Calu3 (cell line): ENCODE measurements around the gene TSHZ1. TPM values are rescaled to one million over a fixed set of nuclear protein-coding genes. Genes with fewer than 3 reads are reported as not detected.
"Not testable (repeated sequence)": the region's sequence is repeated elsewhere in the genome, so short reads cannot be mapped to it uniquely, and the experiment has no call there.

Experiments
- BruUV-seq: library from RNA; stranded (reverse); fragments of 400-500 nt; replicated peaks from 2 replicates; lab custom pipeline; 2021; lab: Mats Ljungman, UMichigan
- CTCF ChIA-PET: fragments of 300-600 bp; sonication (Branson Sonifier 250); formaldehyde crosslinking; loops from one replicate; lab custom pipeline; 2022; ENCODE audit warnings: antibody characterized with exemption; lab: Charles Lee
- DNase-seq: peaks from one replicate; pipeline ENCODE4 v3.0.0; 2022
- H3K27ac Mint-ChIP-seq: one replicate; pipeline ENCODE4 v1.8.0; 2022; ENCODE audit warnings: mixed read lengths; ENCODE audit not compliant: unreplicated experiment
- H3K27me3 Mint-ChIP-seq: one replicate; pipeline ENCODE4 v1.8.0; 2022; ENCODE audit warnings: mixed read lengths; ENCODE audit not compliant: unreplicated experiment
- H3K36me3 Mint-ChIP-seq: one replicate; pipeline ENCODE4 v1.8.0; 2022; ENCODE audit warnings: mild to moderate bottlenecking, moderate library complexity, mixed read lengths; ENCODE audit not compliant: insufficient read depth, unreplicated experiment
- H3K4me1 Mint-ChIP-seq: one replicate; pipeline ENCODE4 v1.8.0; 2022; ENCODE audit warnings: mild to moderate bottlenecking, low read depth, mixed read lengths; ENCODE audit not compliant: unreplicated experiment
- H3K4me3 Mint-ChIP-seq: one replicate; pipeline ENCODE4 v1.8.0; 2022; ENCODE audit warnings: mild to moderate bottlenecking, low read depth, moderate library complexity, mixed read lengths; ENCODE audit not compliant: unreplicated experiment
- H3K9me3 Mint-ChIP-seq: one replicate; pipeline ENCODE4 v1.8.0; 2022; ENCODE audit warnings: low read depth, mixed read lengths; ENCODE audit not compliant: unreplicated experiment
- CTCF ChIP-seq: fragments of 200-600 bp; IDR thresholded peaks from one replicate; pipeline ENCODE4 v1.8.0; 2022; ENCODE audit warnings: antibody characterized with exemption; ENCODE audit not compliant: unreplicated experiment
- intact Hi-C: fragments of 100-400 bp; cut with micrococcal nuclease; formaldehyde crosslinking; loops from one replicate; pipeline ENCODE4 v1.10.0; 2022; ENCODE audit not compliant: unreplicated experiment
- total RNA-seq: library from RNA; stranded (reverse); gene quantifications from 2 replicates; pipeline ENCODE4 v1.2.3, GENCODE V29; 2022

Gene TSHZ1
- total RNA-seq, 1 experiment from 2014 or later: 10.8 TPM

GRCh38 chr18:75321431-75321830 lies 110.8 kb downstream of the TSHZ1 start:
- intact Hi-C loops: no loop called here
- H3K27ac Mint-ChIP-seq: no peak overlapping the region
- no peaks in the 10 kb centered on the region for H3K27me3 Mint-ChIP-seq
- CTCF ChIA-PET: no interaction called here
- no peaks in the 10 kb centered on the region for H3K4me1 Mint-ChIP-seq
- peaks cover 5% of the 10 kb centered on the region for H3K9me3 Mint-ChIP-seq
- no peak for DNase-seq
- H3K36me3 Mint-ChIP-seq: no peaks in the 10 kb centered on the region
- H3K4me3 Mint-ChIP-seq: no peak overlapping the region
- no TSS peak for BruUV-seq
- no peak for TF ChIP-seq CTCF

- no peaks in the 10 kb centered on the region for H3K27me3 Mint-ChIP-seq
- H3K9me3 Mint-ChIP-seq: peaks cover 5% of the 10 kb centered on the region
- no TSS peak for BruUV-seq
- TF ChIP-seq CTCF: no peak
- intact Hi-C loops: no loop called here
- CTCF ChIA-PET: no interaction called here
- DNase-seq: no peak
- H3K4me3 Mint-ChIP-seq: no peak overlapping the region
- no peak overlapping the region for H3K27ac Mint-ChIP-seq
- H3K4me1 Mint-ChIP-seq: no peaks in the 10 kb centered on the region
- no peaks in the 10 kb centered on the region for H3K36me3 Mint-ChIP-seq
Observed at GRCh38 chr18:75322206-75322605, 111.6 kb downstream of the TSHZ1 start.

GRCh38 chr18:75323821-75324585 lies 113.4 kb downstream of the TSHZ1 start:
- no peak for DNase-seq
- CTCF ChIA-PET: no interaction called here
- no peak for TF ChIP-seq CTCF

GRCh38 chr18:75324686-75325257 lies 114.2 kb downstream of the TSHZ1 start:
- Mint-ChIP-seq H3K36me3 (no peaks in the 10 kb centered on the region), H3K27me3 (no peaks in the 10 kb centered on the region), H3K27ac (no peak overlapping the region), H3K4me3 (no peak overlapping the region), H3K9me3 (peaks cover 5% of the 10 kb centered on the region), H3K4me1 (no peaks in the 10 kb centered on the region)
- DNase-seq: no peak
- TF ChIP-seq CTCF: no peak
- CTCF ChIA-PET: no interaction called here
- no TSS peak for BruUV-seq
- intact Hi-C loops: no loop called here

More at GRCh38 chr18:75323821-75324585, 113.4 kb downstream of the TSHZ1 start:
- intact Hi-C loops: no loop called here
- no peaks in the 10 kb centered on the region for H3K27me3 Mint-ChIP-seq
- H3K27ac Mint-ChIP-seq: no peak overlapping the region
- H3K4me3 Mint-ChIP-seq: no peak overlapping the region
- no peaks in the 10 kb centered on the region for H3K4me1 Mint-ChIP-seq
- H3K9me3 Mint-ChIP-seq: peaks cover 5% of the 10 kb centered on the region
- no peaks in the 10 kb centered on the region for H3K36me3 Mint-ChIP-seq
- no TSS peak for BruUV-seq

GRCh38 chr18:75329753-75330152 lies 119.2 kb downstream of the TSHZ1 start:
- H3K27me3 Mint-ChIP-seq, DNase-seq, H3K27ac Mint-ChIP-seq, intact Hi-C loops, H3K9me3 Mint-ChIP-seq, BruUV-seq, H3K36me3 Mint-ChIP-seq, H3K4me3 Mint-ChIP-seq, CTCF ChIA-PET, H3K4me1 Mint-ChIP-seq: not testable (repeated sequence)
